22Rv1 (cell line): ENCODE results near the gene SORBS1.

Experiments
- ZFX ChIP-seq: fragments of 450-650 bp; IDR thresholded peaks from 2 replicates; pipeline ENCODE4 v1.6.1; 2017; ENCODE audit warnings: antibody characterized with exemption, borderline replicate concordance
- TF ChIP-seq, protein P1 (sequence below): fragments of 450-650 bp; IDR thresholded peaks from 2 replicates; pipeline ENCODE4 v1.5.1; 2017; ENCODE audit warnings: mild to moderate bottlenecking

DNA sequence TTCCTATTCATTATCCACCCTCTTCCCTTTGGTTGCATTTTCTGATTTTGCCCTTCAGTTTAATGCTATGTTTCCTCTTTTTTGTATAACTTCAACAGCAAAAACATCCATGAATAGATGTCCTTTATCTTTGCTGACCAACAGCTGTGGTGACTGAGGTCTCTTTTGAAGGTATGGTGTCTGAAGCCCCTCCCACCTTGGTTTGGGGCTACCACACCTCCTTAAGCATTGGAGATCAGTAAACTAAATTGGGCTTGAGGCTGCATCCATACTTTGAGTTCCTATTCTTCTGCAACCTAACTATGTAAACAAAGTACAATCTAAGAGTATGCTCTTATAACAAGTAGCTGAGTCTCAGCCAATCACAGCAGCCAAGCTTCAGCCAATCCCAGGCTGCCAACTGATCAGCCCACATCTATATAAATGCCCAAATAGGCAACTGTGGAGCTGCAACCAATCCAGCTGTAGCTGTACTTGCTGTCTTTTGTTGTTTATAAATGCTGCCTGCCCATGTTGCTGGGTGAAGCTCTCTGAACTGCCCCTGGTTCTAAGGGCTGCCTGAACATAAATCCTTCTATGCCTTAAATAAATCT lies 201.0 kb downstream of the SORBS1 start:
- TF ChIP-seq, protein P1, sequence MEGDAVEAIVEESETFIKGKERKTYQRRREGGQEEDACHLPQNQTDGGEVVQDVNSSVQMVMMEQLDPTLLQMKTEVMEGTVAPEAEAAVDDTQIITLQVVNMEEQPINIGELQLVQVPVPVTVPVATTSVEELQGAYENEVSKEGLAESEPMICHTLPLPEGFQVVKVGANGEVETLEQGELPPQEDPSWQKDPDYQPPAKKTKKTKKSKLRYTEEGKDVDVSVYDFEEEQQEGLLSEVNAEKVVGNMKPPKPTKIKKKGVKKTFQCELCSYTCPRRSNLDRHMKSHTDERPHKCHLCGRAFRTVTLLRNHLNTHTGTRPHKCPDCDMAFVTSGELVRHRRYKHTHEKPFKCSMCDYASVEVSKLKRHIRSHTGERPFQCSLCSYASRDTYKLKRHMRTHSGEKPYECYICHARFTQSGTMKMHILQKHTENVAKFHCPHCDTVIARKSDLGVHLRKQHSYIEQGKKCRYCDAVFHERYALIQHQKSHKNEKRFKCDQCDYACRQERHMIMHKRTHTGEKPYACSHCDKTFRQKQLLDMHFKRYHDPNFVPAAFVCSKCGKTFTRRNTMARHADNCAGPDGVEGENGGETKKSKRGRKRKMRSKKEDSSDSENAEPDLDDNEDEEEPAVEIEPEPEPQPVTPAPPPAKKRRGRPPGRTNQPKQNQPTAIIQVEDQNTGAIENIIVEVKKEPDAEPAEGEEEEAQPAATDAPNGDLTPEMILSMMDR = no peak
- no peak for TF ChIP-seq ZFX
